ENCODE measurements around the gene CASK.
"Not testable (repeated sequence)": the region's sequence is repeated elsewhere in the genome, so short reads cannot be mapped to it uniquely, and the experiment has no call there.

CASK gene

DNA sequence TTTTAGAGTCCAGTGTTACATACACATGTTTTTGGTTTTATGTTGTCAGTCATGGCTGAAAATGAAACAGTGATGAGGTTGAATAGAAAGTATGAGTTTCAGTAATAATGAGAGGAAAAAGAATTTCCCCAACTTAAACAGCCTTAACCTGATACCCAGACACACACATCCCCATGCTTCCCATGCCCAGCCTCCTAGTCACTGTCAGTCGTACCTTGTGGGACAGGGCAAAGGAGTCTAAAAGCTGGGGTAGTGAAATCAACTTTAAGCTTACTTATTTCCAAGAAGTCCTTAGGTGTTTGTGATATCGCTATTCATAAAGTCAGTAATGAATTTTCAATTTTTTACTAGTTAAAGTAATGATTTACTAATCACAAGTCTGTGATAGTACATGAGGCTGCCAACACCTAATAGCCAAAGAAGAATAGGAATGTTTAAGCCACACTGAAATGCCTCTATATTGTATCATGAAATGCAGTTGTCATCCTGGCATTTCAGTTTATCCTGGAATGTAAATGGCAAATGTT lies 258.9 kb downstream of the CASK start:
- TF ChIP-seq, protein P1, sequence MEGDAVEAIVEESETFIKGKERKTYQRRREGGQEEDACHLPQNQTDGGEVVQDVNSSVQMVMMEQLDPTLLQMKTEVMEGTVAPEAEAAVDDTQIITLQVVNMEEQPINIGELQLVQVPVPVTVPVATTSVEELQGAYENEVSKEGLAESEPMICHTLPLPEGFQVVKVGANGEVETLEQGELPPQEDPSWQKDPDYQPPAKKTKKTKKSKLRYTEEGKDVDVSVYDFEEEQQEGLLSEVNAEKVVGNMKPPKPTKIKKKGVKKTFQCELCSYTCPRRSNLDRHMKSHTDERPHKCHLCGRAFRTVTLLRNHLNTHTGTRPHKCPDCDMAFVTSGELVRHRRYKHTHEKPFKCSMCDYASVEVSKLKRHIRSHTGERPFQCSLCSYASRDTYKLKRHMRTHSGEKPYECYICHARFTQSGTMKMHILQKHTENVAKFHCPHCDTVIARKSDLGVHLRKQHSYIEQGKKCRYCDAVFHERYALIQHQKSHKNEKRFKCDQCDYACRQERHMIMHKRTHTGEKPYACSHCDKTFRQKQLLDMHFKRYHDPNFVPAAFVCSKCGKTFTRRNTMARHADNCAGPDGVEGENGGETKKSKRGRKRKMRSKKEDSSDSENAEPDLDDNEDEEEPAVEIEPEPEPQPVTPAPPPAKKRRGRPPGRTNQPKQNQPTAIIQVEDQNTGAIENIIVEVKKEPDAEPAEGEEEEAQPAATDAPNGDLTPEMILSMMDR (IDR thresholded peaks at IDR 0.05; ENCODE audit: borderline replicate concordance, insufficient read depth, low read depth, low read length), result no peak
- no peak overlapping the region for H3K4me3 ChIP-seq (ENCODE audit: low read depth, low read length)

DNA sequence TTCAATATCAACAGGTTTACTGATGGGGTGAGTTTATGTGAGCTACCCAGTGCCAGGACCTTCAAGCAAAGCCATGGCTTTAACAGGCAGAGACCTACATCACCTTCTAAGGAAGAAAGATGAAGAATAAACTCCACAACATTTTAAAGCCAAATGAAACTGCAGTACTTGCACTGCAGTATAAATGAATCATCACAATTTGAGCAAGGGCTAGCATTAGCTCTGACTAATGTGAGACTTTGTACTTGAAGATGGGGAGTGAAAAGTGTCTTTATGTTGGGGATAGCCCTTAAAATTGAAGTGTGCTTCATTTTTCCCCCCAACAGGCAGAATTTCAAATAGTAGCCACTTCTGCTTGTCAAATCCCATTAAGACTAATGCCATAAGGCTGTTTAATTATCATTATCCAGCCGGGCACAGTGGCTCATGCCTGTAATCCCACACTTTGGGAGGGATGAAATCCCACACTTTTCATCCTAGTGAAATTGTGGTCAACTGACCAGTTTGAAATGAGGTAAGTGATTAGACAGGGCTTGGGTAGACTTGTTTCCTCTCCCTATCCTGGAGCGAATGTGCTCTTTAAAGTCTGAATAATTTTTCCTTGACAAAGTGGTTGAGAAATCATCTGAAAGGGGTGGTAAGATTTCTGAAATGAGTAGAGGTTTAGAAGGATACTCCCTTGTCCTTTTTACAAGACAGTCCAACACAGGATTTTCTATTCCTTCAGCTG lies 261.8 kb downstream of the CASK start:
- no peak overlapping the region for H3K4me3 ChIP-seq (ENCODE audit: low read depth, low read length)
- TF ChIP-seq, protein P1 (IDR thresholded peaks at IDR 0.05; ENCODE audit: borderline replicate concordance, insufficient read depth, low read depth, low read length), result no peak

DNA sequence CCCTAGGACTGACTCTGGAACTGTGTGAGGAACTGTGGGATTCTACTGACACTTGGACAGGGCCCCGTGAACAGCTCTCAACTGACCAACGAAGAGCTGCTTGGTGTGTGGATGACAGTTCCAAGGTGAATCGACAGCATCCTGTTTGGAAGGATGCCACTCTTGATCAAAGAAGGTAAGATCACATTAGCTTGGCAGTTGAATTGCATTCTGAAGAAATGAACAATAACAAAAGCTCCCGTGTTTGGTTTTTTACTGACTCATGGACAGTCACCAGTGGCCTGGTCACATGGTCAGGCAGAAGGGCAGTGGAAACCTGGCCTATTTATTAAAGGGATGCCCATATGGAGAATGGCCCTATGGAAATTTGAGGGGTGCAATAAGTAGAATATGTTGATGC lies 267.7 kb downstream of the CASK start:
- H3K4me3 ChIP-seq (ENCODE audit: low read depth, low read length), result no peak overlapping the region
- TF ChIP-seq, protein P1 (IDR thresholded peaks at IDR 0.05; ENCODE audit: borderline replicate concordance, insufficient read depth, low read depth, low read length), result no peak

DNA sequence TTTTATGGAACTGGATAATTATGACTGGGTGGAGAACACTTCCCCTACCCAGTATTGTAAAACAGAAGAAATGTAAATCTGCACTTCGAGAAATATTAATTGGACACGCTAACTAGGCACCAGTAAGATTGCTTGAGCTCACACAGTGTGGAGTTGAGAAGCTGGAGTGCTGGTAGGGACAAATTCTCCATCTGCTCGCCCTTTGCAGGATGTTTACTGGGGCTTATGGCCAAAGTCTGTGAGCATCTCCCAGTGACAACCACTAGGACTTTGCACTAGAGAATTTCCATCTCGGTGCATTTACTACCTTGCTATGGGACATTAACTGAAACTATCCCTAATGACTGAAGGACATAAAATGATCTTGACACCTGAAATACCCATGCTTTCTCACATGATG lies 268.3 kb downstream of the CASK start:
- H3K4me3 ChIP-seq (ENCODE audit: low read depth, low read length), result no peak overlapping the region
- TF ChIP-seq, protein P1 (IDR thresholded peaks at IDR 0.05; ENCODE audit: borderline replicate concordance, insufficient read depth, low read depth, low read length), result no peak

DNA sequence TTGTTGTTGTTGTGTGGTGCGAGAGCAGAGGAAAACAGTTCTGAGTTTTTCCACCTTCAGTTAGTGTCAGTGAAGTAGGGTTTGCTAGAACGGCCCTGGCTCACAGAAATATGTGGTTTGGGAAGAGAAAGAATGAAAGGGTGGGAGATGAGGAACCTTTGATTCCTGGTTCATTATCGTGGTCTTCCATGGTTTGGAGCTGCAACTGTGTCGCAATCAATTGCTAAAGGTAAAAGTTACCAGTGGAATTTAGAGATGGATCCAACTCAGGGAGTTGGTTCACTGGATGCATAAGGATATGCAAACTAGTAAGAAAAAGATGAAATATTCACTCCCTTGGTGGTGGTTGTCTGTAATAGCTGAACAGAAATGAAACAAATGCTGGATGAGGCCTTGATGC lies 270.2 kb downstream of the CASK start:
- TF ChIP-seq, protein P1 (IDR thresholded peaks at IDR 0.05; ENCODE audit: borderline replicate concordance, insufficient read depth, low read depth, low read length), result no peak
- no peak overlapping the region for H3K4me3 ChIP-seq (ENCODE audit: low read depth, low read length)

DNA sequence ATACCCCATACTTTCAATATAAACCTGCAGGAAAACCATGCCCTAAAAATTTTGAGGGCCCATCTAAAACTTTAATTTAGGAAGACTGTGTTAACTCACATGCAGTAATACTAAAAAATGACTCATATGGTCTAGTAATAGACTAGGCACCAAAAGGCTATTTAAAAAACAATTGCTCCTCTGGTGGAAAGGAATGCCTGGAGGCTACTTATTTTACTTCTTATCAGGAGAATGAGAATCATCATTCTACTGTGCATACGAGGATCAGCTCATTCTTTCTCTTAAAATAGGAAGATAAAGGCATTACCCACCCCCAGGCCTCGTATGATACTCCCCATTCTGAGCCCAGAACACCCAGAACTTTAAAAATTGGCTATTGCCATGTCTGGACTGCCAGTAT lies 277.2 kb downstream of the CASK start:
- not testable (repeated sequence) for H3K4me3 ChIP-seq (ENCODE audit: low read depth, low read length)

DNA sequence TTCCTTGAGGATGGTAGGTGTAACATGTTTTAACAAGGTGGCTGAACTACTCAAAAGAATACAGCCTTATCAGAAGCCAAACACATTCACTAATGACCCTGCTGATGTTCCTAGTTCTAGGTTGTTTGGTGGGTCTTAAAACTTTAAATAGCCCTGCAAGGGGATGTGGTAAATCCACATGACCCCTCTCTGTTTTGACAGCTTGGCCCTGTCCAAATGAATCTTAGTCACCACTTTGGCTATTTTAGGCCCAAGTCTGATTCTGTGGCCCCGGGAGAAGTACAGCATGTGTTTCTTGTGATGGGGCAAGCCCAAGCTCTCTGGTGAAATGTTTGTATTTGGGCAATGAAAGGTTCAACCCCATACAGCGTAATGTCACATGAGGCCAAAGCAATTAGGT lies 289.1 kb downstream of the CASK start:
- TF ChIP-seq, protein P1 (IDR thresholded peaks at IDR 0.05; ENCODE audit: borderline replicate concordance, insufficient read depth, low read depth, low read length), result no peak
- H3K4me3 ChIP-seq (ENCODE audit: low read depth, low read length), result no peak overlapping the region

All from GM12875 (cell line).